Stomach (tissue), 9 donors: ENCODE results near the gene H2AZ1. TPM values are rescaled to one million over a fixed set of nuclear protein-coding genes. Genes with fewer than 3 reads are reported as not detected.

ENCODE experiments used
- DNase-seq, 2 donors: peaks; one replicate each; pipeline versions ENCODE4 v3.0.0 to v3.0.0-alpha.2; 2013 to 2019
- H3K27ac ChIP-seq, 5 donors: fragments of 200-600 bp in 4 of 5; sonication (generic) in 4 of 5; one replicate each; pipeline ENCODE4 v1.5.1; 2013 to 2019; ENCODE audit warnings: mild to moderate bottlenecking in 1 of 5, moderate library complexity in 1 of 5
- H3K27me3 ChIP-seq, 3 donors: fragments of 200-600 bp; sonication (generic); one replicate each; pipeline ENCODE4 v1.5.1; 2017 to 2019; ENCODE audit warnings: mixed run types in 1 of 3
- H3K36me3 ChIP-seq, 4 donors: fragments of 200-600 bp; sonication (generic); 1 replicate in 3 of 4; 2 replicates in 1 of 4; pipeline ENCODE4 v1.5.1; 2016 to 2019
- H3K4me1 ChIP-seq, 4 donors: fragments of 200-600 bp; sonication (generic); one replicate each; pipeline ENCODE4 v1.5.1; 2016 to 2019
- H3K4me3 ChIP-seq, 4 donors: fragments of 200-600 bp; sonication (generic) in 3 of 4; one replicate each; pipeline ENCODE4 v1.5.1; 2016 to 2019; ENCODE audit warnings: mild to moderate bottlenecking in 1 of 4
- H3K9me3 ChIP-seq, 4 donors: fragments of 200-600 bp; sonication (generic); one replicate each; pipeline ENCODE4 v1.5.1; 2016 to 2019
- EP300 ChIP-seq: sonication (generic); formaldehyde crosslinking; IDR thresholded peaks from one replicate; pipeline ENCODE4 v1.6.1; 2017; ENCODE audit warnings: antibody characterized with exemption
- POLR2A ChIP-seq, 4 donors: fragments of 450-650 bp; IDR thresholded peaks; one replicate each; pipeline ENCODE4 v1.6.1; 2016; ENCODE audit warnings: antibody characterized with exemption in 4 of 4, control low read depth in 2 of 4, mild to moderate bottlenecking in 1 of 4, moderate library complexity in 1 of 4
- POLR2AphosphoS5 ChIP-seq, 3 donors: sonication (generic); formaldehyde crosslinking; IDR thresholded peaks; one replicate each; pipeline ENCODE4 v1.6.1; 2016; ENCODE audit warnings: antibody characterized with exemption in 3 of 3
- WGBS, 5 donors: extraction: QIAGEN DNeasy Blood & Tissue Kit in 3 of 5; methylation state at CpG; one replicate each; pipeline versions ENCODE4 v1.1.5 to v1.1.7; 2013 to 2018; 5-methylcytosine and 5-hydroxymethylcytosine counted together
- intact Hi-C: fragments of 100-400 bp; cut with DNase I; formaldehyde crosslinking; loops from one replicate; pipeline ENCODE4 v1.15.1; 2023; ENCODE audit warnings: low total_unique reads
- polyA plus RNA-seq, 3 donors: library from polyadenylated mRNA; stranded (reverse); fragments of 200-250 nt; gene quantifications; one replicate each; pipeline ENCODE4 v1.2.3, GENCODE V29; 2013
- total RNA-seq, 5 donors: library from RNA; depleted of rRNA; stranded (reverse); fragments of >200 nt; gene quantifications; one replicate each; pipeline versions ENCODE4 v1.1.0 to v1.2.3, GENCODE V29; 2014 to 2016
- TF ChIP-seq, protein P1 (sequence below), 7 experiments: fragments of 450-650 bp in 4 of 7; fragments of 200-600 bp in 3 of 7; sonication (generic) in 3 of 7; IDR thresholded peaks; one replicate each; pipeline ENCODE4 v1.5.1; 2016 to 2019; ENCODE audit warnings: antibody characterized with exemption in 7 of 7, control low read depth in 2 of 7, mild to moderate bottlenecking in 1 of 7
- donor health status: healthy with polysubstance abuse.
- donor health status: Bipolar disorder and iron deficiency.
- donor health status: healthy.

Gene H2AZ1
- total and polyA plus RNA-seq, 8 donors: 51.6 to 351 (median 175) TPM

DNA sequence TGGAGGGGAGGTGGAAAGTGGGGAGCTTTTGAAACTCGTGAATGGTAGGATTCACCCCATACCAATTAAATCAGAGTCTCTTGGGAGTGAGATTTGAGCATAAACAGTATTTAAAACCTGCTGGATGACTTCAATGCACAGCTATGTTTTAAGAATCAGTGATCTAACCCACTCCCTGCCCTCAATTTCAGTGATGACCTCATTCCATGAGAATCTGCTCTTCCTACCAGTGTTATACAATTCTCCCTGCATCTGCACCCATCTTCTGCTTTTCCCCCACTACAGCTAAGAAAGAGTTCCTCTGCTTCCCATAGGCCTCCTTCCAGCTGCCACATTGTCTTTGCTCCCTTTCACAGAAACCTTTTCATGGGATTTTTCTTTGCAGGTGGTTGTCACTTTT, 18.3 kb upstream of the H2AZ1 start:
- H3K36me3 ChIP-seq: no peaks in the 10 kb centered on the region
- H3K4me3 ChIP-seq: no peak overlapping the region
- intact Hi-C loops: no loop called here
- no peak overlapping the region for H3K27ac ChIP-seq
- DNase-seq: no peak
- TF ChIP-seq EP300 (no peak), POLR2AphosphoS5 (IDR thresholded peaks at IDR 0.05) (no peak), POLR2A (IDR thresholded peaks at IDR 0.05) (no peak)
- TF ChIP-seq, protein P1, sequence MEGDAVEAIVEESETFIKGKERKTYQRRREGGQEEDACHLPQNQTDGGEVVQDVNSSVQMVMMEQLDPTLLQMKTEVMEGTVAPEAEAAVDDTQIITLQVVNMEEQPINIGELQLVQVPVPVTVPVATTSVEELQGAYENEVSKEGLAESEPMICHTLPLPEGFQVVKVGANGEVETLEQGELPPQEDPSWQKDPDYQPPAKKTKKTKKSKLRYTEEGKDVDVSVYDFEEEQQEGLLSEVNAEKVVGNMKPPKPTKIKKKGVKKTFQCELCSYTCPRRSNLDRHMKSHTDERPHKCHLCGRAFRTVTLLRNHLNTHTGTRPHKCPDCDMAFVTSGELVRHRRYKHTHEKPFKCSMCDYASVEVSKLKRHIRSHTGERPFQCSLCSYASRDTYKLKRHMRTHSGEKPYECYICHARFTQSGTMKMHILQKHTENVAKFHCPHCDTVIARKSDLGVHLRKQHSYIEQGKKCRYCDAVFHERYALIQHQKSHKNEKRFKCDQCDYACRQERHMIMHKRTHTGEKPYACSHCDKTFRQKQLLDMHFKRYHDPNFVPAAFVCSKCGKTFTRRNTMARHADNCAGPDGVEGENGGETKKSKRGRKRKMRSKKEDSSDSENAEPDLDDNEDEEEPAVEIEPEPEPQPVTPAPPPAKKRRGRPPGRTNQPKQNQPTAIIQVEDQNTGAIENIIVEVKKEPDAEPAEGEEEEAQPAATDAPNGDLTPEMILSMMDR (IDR thresholded peaks at IDR 0.05): no peak
- no peaks in the 10 kb centered on the region for H3K9me3 ChIP-seq
- no peaks in the 10 kb centered on the region for H3K4me1 ChIP-seq
- WGBS, 5 donors: 53 to 71% (median 60%) methylated on average over 1 of the region's 1 CpG
- H3K27me3 ChIP-seq: peaks cover 0 to 10% (median 0%) of the 10 kb centered on the region in 3 donors

DNA sequence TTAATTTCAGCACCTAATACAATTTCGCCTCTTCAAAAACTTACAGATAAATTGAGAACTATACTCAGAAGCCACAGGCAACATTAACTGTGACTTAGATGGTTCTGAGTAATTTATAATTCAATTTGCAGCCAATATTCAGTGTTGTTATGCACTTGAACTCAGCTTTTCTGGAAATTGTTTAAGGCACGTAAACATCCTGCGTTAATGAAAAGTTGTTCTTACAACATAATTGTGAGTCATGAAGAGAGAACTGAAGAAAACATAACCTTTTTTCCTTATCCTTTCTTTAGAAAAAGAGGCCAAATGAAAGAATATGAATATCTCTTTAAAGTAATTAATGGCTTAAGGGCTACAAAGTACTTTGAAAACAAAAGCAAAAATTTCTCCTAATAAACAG, 16.6 kb upstream of the H2AZ1 start:
- Histone ChIP-seq H3K4me3 (no peak overlapping the region), H3K4me1 (no peaks in the 10 kb centered on the region), H3K27ac (no peak overlapping the region), H3K36me3 (no peaks in the 10 kb centered on the region), H3K9me3 (no peaks in the 10 kb centered on the region), H3K27me3 (peaks cover 0 to 6% (median 0%) of the 10 kb centered on the region in 3 donors)
- no peak for TF ChIP-seq EP300
- no peak for TF ChIP-seq POLR2AphosphoS5 (IDR thresholded peaks at IDR 0.05)
- no peak for TF ChIP-seq POLR2A (IDR thresholded peaks at IDR 0.05)
- TF ChIP-seq, protein P1 (IDR thresholded peaks at IDR 0.05): no peak
- 82 to 92% (median 87%) methylated on average over 3 of the region's 3 CpGs for WGBS, 5 donors
- intact Hi-C loops: no loop called here
- DNase-seq: no peak

DNA sequence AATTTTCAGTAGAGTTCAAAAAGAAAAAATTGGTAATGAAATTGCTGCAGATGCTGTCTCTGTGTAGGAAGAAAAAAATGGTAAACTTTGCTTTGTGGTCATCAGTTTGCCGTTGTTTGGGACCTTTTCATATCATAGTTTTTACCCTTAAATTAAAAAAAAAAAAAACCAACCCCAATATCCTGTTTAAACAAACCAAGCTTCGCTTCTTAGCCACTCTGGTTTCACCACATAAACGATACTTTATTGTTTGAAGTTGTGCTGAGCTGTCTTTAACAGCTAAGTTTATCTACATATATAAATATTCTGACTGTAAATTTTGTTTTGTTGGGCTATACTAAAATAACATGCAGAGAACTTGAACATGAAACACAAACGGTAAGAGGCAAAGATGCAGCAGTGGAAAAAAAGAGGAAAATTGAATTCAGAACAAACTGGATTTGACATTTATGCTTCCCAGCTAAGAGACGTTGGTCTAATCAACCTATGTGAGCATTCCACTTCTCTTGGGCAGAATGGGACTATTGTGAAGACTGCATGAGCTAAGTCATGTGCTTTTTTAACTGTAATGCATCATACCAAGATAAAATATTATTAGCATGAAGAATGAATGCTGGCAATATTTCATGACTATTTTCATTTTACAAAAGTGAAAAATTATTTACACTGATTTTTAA, 15.7 kb upstream of the H2AZ1 start:
- H3K4me1 ChIP-seq: no peaks in the 10 kb centered on the region
- no peaks in the 10 kb centered on the region for H3K9me3 ChIP-seq
- H3K27ac ChIP-seq: no peak overlapping the region
- DNase-seq: no peak
- H3K36me3 ChIP-seq: no peaks in the 10 kb centered on the region
- intact Hi-C loops: no loop called here
- 35 to 46% (median 41%) methylated on average over 5 of the region's 5 CpGs for WGBS, 5 donors
- no peaks in the 10 kb centered on the region for H3K27me3 ChIP-seq
- H3K4me3 ChIP-seq: no peak overlapping the region
- TF ChIP-seq POLR2A (IDR thresholded peaks at IDR 0.05) (no peak), EP300 (no peak), POLR2AphosphoS5 (IDR thresholded peaks at IDR 0.05) (no peak)
- TF ChIP-seq, protein P1 (IDR thresholded peaks at IDR 0.05): no peak

DNA sequence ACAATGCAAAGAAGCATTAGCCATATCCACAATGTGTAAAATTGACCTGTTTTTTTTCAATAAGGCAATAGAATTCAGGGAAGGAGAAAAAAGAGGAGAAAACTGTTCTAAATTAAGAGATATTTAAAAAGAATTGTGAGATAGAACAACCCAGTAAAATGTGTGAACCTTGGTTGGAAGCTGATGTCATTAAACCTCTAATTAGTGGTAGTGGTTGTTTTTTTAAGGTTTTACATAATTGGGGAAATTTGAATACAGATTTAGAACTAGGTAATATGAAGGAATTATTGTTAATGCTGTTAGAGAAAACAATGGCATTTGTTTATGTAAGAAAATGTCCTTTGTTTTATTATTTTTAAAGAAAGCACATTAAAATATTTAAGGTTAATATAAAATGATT, 15.1 kb upstream of the H2AZ1 start:
- Histone ChIP-seq H3K9me3 (no peaks in the 10 kb centered on the region), H3K27ac (no peak overlapping the region), H3K36me3 (no peaks in the 10 kb centered on the region), H3K4me1 (no peaks in the 10 kb centered on the region), H3K27me3 (no peaks in the 10 kb centered on the region), H3K4me3 (no peak overlapping the region)
- intact Hi-C loops: no loop called here
- no peak for DNase-seq
- TF ChIP-seq POLR2AphosphoS5 (IDR thresholded peaks at IDR 0.05): no peak

DNA sequence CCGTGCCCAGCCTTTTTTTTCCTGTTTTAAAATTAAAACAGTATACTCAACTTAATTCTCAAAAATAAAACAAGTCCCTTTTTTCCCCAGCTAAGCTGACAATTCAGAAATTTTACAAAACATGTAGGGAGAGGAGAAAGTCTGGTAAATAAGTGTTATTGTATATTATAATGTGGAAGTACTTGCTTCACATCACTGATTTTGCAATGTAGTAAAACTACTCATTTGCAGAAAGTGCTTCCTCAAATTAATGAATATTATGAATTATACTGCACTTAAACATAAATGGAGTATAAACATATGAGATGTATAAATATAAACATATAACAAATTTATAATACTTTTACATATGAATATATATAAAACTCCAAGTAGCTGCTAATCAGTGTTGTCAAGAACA, 11.6 kb upstream of the H2AZ1 start:
- WGBS, 5 donors: 82 to 95% (median 92%) methylated on average over 1 of the region's 1 CpG
- Histone ChIP-seq H3K27me3 (no peaks in the 10 kb centered on the region), H3K4me1 (no peaks in the 10 kb centered on the region), H3K36me3 (no peaks in the 10 kb centered on the region), H3K9me3 (no peaks in the 10 kb centered on the region), H3K4me3 (no peak overlapping the region), H3K27ac (no peak overlapping the region)
- intact Hi-C loops: no loop called here
- TF ChIP-seq, protein P1 (IDR thresholded peaks at IDR 0.05): no peak
- no peak for DNase-seq
